Stomach (tissue), 9 donors: ENCODE data around the gene IGIP. TPM values are rescaled to one million over a fixed set of nuclear protein-coding genes. Genes with fewer than 3 reads are reported as not detected.
A peak's percentile ranks its signal among the peaks of the same experiment; 100 is the strongest.

Experiments
- DNase-seq, 2 donors: peaks; one replicate each; pipeline versions ENCODE4 v3.0.0 to v3.0.0-alpha.2; 2013 to 2019
- H3K27ac ChIP-seq, 5 donors: fragments of 200-600 bp in 4 of 5; sonication (generic) in 4 of 5; one replicate each; pipeline ENCODE4 v1.5.1; 2013 to 2019; ENCODE audit warnings: mild to moderate bottlenecking in 1 of 5, moderate library complexity in 1 of 5
- H3K27me3 ChIP-seq, 3 donors: fragments of 200-600 bp; sonication (generic); one replicate each; pipeline ENCODE4 v1.5.1; 2017 to 2019; ENCODE audit warnings: mixed run types in 1 of 3
- H3K36me3 ChIP-seq, 4 donors: fragments of 200-600 bp; sonication (generic); 1 replicate in 3 of 4; 2 replicates in 1 of 4; pipeline ENCODE4 v1.5.1; 2016 to 2019
- H3K4me1 ChIP-seq, 4 donors: fragments of 200-600 bp; sonication (generic); one replicate each; pipeline ENCODE4 v1.5.1; 2016 to 2019
- H3K4me3 ChIP-seq, 4 donors: fragments of 200-600 bp; sonication (generic) in 3 of 4; one replicate each; pipeline ENCODE4 v1.5.1; 2016 to 2019; ENCODE audit warnings: mild to moderate bottlenecking in 1 of 4
- H3K9me3 ChIP-seq, 4 donors: fragments of 200-600 bp; sonication (generic); one replicate each; pipeline ENCODE4 v1.5.1; 2016 to 2019
- EP300 ChIP-seq: sonication (generic); formaldehyde crosslinking; IDR thresholded peaks from one replicate; pipeline ENCODE4 v1.6.1; 2017; ENCODE audit warnings: antibody characterized with exemption
- POLR2A ChIP-seq, 4 donors: fragments of 450-650 bp; IDR thresholded peaks; one replicate each; pipeline ENCODE4 v1.6.1; 2016; ENCODE audit warnings: antibody characterized with exemption in 4 of 4, control low read depth in 2 of 4, mild to moderate bottlenecking in 1 of 4, moderate library complexity in 1 of 4
- POLR2AphosphoS5 ChIP-seq, 3 donors: sonication (generic); formaldehyde crosslinking; IDR thresholded peaks; one replicate each; pipeline ENCODE4 v1.6.1; 2016; ENCODE audit warnings: antibody characterized with exemption in 3 of 3
- WGBS, 5 donors: extraction: QIAGEN DNeasy Blood & Tissue Kit in 3 of 5; methylation state at CpG; one replicate each; pipeline versions ENCODE4 v1.1.5 to v1.1.7; 2013 to 2018; 5-methylcytosine and 5-hydroxymethylcytosine counted together
- intact Hi-C: fragments of 100-400 bp; cut with DNase I; formaldehyde crosslinking; loops from one replicate; pipeline ENCODE4 v1.15.1; 2023; ENCODE audit warnings: low total_unique reads
- polyA plus RNA-seq, 3 donors: library from polyadenylated mRNA; stranded (reverse); fragments of 200-250 nt; gene quantifications; one replicate each; pipeline ENCODE4 v1.2.3, GENCODE V29; 2013
- total RNA-seq, 5 donors: library from RNA; depleted of rRNA; stranded (reverse); fragments of >200 nt; gene quantifications; one replicate each; pipeline versions ENCODE4 v1.1.0 to v1.2.3, GENCODE V29; 2014 to 2016
- TF ChIP-seq, protein P1 (sequence below), 7 experiments: fragments of 450-650 bp in 4 of 7; fragments of 200-600 bp in 3 of 7; sonication (generic) in 3 of 7; IDR thresholded peaks; one replicate each; pipeline ENCODE4 v1.5.1; 2016 to 2019; ENCODE audit warnings: antibody characterized with exemption in 7 of 7, control low read depth in 2 of 7, mild to moderate bottlenecking in 1 of 7
- donor health status: healthy with polysubstance abuse.
- donor health status: Bipolar disorder and iron deficiency.
- donor health status: healthy.

Gene IGIP
- total and polyA plus RNA-seq, 8 donors = 1.8 to 29.5 (median 6.4) TPM

DNA sequence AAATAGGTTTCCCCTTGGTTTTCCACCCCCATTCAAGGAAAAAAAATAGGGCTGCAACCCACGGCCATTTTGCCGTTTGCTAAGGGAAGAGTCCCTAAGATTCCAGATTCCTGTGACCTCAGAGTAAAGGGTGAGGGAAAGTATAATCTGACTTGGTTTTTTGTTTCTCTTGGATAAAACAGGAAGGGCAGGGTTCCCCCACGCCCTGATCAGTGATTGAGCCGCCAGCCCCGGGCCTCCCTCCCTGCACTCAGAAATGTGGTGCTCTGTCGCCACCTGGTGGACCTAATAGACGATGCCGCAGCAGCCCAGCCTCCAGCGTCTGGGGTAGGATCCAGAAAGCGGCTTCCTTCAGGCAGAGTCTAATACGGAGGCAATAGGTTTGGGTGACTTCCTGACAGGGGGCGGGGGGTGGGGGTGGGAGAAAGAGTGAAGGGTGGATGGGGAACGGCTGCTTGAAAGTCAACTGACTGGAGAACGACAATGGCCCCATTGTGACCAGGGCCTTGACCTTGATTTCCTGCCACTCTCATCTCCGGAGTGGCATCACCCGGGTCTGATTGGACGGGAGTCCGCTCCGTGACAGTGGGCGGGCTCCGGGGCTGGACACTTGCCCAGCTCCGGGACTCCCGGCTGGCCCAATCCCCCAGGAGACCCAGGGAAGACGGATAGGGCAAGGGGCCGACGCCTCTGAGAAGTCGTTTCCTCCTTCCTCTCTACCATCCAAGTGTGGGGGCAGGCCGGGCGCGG, 31.5 kb downstream of the IGIP start:
- peaks cover 14 to 35% (median 25%) of the 10 kb centered on the region in 4 donors for H3K4me1 ChIP-seq
- intact Hi-C loops = no loop called here
- TF ChIP-seq POLR2A (IDR thresholded peaks at IDR 0.05) (no peak), POLR2AphosphoS5 (IDR thresholded peaks at IDR 0.05) (peak in 1 of 3 donors; percentile 66)
- TF ChIP-seq, protein P1, sequence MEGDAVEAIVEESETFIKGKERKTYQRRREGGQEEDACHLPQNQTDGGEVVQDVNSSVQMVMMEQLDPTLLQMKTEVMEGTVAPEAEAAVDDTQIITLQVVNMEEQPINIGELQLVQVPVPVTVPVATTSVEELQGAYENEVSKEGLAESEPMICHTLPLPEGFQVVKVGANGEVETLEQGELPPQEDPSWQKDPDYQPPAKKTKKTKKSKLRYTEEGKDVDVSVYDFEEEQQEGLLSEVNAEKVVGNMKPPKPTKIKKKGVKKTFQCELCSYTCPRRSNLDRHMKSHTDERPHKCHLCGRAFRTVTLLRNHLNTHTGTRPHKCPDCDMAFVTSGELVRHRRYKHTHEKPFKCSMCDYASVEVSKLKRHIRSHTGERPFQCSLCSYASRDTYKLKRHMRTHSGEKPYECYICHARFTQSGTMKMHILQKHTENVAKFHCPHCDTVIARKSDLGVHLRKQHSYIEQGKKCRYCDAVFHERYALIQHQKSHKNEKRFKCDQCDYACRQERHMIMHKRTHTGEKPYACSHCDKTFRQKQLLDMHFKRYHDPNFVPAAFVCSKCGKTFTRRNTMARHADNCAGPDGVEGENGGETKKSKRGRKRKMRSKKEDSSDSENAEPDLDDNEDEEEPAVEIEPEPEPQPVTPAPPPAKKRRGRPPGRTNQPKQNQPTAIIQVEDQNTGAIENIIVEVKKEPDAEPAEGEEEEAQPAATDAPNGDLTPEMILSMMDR (IDR thresholded peaks at IDR 0.05) = peak in 5 of 7 experiments; percentile 83 to 94 (median 89)
- peak; percentile 93 to 96 for DNase-seq
- no peaks in the 10 kb centered on the region for H3K27me3 ChIP-seq
- peak overlapping the region; percentile 6 to 68 (median 29) for H3K27ac ChIP-seq
- H3K4me3 ChIP-seq = peak overlapping the region; percentile 24 to 44 (median 36)
- 3 to 13% (median 10%) methylated on average over 23 to 30 of the region's 30 CpGs for WGBS, 5 donors
- H3K9me3 ChIP-seq = no peaks in the 10 kb centered on the region
- H3K36me3 ChIP-seq = no peaks in the 10 kb centered on the region

DNA sequence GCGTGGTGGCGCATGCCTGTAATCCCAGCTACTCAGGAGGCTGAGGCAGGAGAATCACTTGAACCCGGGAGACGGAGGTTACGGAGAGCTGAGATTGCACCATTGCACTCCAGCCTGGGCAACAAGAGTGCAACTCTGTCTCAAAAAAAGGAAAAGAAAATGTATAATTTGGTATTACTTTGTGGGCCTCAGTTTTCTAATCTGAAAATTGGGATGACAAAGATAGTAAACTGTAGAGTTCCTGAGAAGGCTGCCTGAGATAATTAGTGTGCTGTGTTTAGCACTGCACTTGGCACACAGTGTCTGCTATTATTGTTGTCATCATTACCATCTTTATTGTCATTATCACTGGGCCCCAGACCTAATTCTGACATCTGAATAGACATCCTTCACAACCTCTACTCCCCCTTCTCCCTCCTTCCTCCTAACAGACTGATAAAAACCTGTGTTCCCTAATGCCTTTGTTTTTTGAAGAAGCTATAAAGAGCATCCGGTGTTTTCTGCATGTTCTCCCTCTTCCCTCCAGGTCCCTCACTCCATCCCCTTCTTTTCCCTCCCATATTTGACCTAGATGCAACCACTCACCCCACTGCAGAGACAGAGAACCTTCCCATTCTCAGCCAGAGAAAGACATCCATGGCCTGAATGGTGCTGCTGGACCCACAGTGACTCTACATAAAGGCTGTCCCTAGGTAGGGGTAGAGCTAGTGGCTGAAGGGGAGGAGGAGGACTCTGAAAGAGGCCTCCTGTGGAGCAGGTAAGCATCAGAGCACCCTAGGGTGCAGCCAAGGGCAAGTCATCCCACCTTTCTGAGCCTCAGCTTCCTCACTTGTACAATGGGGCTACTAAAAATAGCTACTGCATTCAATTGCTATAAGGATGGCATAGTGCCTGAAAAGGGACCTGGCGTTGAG, 33.5 kb downstream of the IGIP start:
- DNase-seq = no peak
- TF ChIP-seq EP300 (no peak), POLR2AphosphoS5 (IDR thresholded peaks at IDR 0.05) (no peak), POLR2A (IDR thresholded peaks at IDR 0.05) (no peak)
- TF ChIP-seq, protein P1 (IDR thresholded peaks at IDR 0.05) = no peak
- Histone ChIP-seq H3K9me3 (no peaks in the 10 kb centered on the region), H3K4me3 (no peak overlapping the region), H3K36me3 (no peaks in the 10 kb centered on the region), H3K27me3 (no peaks in the 10 kb centered on the region), H3K4me1 (peaks cover 8 to 27% (median 21%) of the 10 kb centered on the region in 4 donors), H3K27ac (no peak overlapping the region)
- 74 to 87% (median 79%) methylated on average over 7 of the region's 7 CpGs for WGBS, 5 donors
- intact Hi-C loops = no loop called here

DNA sequence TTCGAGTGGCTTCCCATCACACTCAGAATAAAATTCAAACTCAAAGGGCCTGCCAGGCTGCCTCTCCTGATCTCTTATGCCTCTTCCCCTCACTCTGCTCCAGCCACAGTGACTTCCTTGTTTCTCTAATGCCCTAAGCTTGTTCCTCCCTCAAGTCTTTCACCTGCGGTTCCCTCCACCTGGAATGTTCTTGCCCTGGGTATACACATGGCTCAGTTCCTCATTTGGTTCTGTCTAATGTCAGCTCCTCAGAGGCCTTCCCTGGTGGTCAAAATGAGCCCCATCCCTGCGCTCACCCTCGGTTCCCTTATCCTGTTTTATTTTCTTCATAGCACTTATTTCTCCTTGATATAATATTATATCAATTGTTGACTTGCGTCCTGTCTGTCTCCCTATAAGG, 36.5 kb downstream of the IGIP start:
- Histone ChIP-seq H3K4me3 (no peak overlapping the region), H3K27me3 (no peaks in the 10 kb centered on the region), H3K9me3 (no peaks in the 10 kb centered on the region), H3K27ac (peak overlapping the region in 4 of 5 donors; percentile 5 to 55 (median 20)), H3K36me3 (no peaks in the 10 kb centered on the region), H3K4me1 (peaks cover 14 to 45% (median 36%) of the 10 kb centered on the region in 4 donors)
- no peak for TF ChIP-seq POLR2A (IDR thresholded peaks at IDR 0.05)
- no peak for TF ChIP-seq EP300
- TF ChIP-seq, protein P1 (IDR thresholded peaks at IDR 0.05) = no peak
- no peak for TF ChIP-seq POLR2AphosphoS5 (IDR thresholded peaks at IDR 0.05)
- no peak for DNase-seq
- intact Hi-C loops = no loop called here
- 51 to 75% (median 68%) methylated on average over 5 of the region's 5 CpGs for WGBS, 5 donors

DNA sequence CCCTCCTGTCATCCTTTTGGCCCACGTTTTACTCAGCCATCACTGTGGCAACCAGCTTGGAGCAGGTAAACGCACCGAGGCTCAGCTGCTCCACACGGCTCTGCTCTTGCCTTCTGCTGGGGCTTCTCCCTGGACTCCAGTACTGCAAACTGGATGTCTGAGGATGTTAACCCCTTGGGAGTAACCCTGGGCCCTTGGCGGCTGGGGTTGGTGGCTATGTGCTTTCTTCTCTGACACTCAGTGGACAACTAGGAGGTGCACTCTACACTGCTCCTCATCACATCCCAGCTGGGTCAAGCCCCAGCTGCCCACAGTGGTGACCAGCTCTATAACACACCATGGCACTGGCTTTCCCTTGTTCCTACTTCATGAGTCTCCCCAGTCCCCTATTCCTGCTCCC, 37.0 kb downstream of the IGIP start:
- Histone ChIP-seq H3K36me3 (no peaks in the 10 kb centered on the region), H3K4me3 (no peak overlapping the region), H3K9me3 (no peaks in the 10 kb centered on the region), H3K27me3 (no peaks in the 10 kb centered on the region), H3K4me1 (peaks cover 10 to 45% (median 36%) of the 10 kb centered on the region in 4 donors), H3K27ac (peak overlapping the region in 4 of 5 donors; percentile 2 to 55 (median 20))
- TF ChIP-seq POLR2AphosphoS5 (IDR thresholded peaks at IDR 0.05) (no peak), EP300 (no peak), POLR2A (IDR thresholded peaks at IDR 0.05) (no peak)
- TF ChIP-seq, protein P1 (IDR thresholded peaks at IDR 0.05) = no peak
- DNase-seq = peak in 1 of 2 donors; percentile 48
- intact Hi-C loops = no loop called here
- WGBS, 5 donors = 42 to 67% (median 51%) methylated on average over 4 to 5 of the region's 5 CpGs
